Measurements from ENCODE around the gene MEIS1. TPM values are rescaled to one million over a fixed set of nuclear protein-coding genes. Genes with fewer than 3 reads are reported as not detected.

The MEIS1 gene
- total and polyA plus RNA-seq, 2 donors (not counting 3 experiments of a cell fraction or from before 2014, with no cell fraction given) = 10.0 to 26.5 TPM

DNA sequence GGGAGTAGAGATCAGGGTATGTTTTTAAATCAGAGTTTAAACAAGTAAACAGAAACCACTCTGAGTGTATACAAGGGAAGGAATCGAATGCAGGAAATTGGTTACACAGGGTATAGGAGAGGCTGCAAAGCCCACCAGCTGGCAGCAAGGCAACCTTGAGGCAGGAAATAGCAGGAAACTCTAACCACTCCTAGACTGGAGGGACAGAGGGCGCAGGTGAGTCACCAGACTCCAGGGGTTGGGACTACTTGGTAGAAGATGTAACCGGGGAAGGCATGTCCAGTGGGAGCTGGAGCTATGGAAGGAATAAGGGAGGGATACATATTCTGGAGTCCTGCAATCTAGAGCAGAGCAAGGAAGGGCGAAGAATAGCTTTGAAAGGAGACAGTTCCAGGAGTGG is 152.3 kb downstream of the MEIS1 start:
- Histone ChIP-seq H3K9me3 (replicated peaks; ENCODE audit: control insufficient read depth, insufficient read depth, low read length) (no peaks in the 10 kb centered on the region), H3K4me3 (replicated peaks in 1 of 3; ENCODE audit: insufficient read depth in 1 of 3, low read depth in 1 of 3, low read length in 3 of 3) (no peak overlapping the region), H3K9me1 (replicated peaks; ENCODE audit: control insufficient read depth, extremely low read depth, insufficient read depth, low read length) (no peaks in the 10 kb centered on the region), H3K9ac (replicated peaks; ENCODE audit: extremely low read depth, insufficient read depth, low read length) (no peak overlapping the region), H4K20me1 (replicated peaks; ENCODE audit: control insufficient read depth, extremely low read depth, insufficient read depth, low read length) (peaks cover 2% of the 10 kb centered on the region), H2AFZ (ENCODE audit: low read depth, low read length) (no peak overlapping the region), H3K27me3 (ENCODE audit: control insufficient read depth in 2 of 2, insufficient read depth in 2 of 2, low read length in 2 of 2) (peaks cover 23 to 51% of the 10 kb centered on the region in 2 experiments), H3K4me1 (ENCODE audit: control insufficient read depth, extremely low read depth, insufficient read depth, low read length) (no peaks in the 10 kb centered on the region), H3K27ac (ENCODE audit: insufficient read depth, low read depth, low read length) (no peak overlapping the region), H3K36me3 (ENCODE audit: control insufficient read depth in 2 of 2, extremely low read depth in 1 of 2, insufficient read depth in 2 of 2, low read length in 2 of 2) (no peaks in the 10 kb centered on the region), H3K4me2 (ENCODE audit: insufficient read depth, low read length) (no peak overlapping the region), H3K79me2 (ENCODE audit: control insufficient read depth, insufficient read depth, low read length) (no peaks in the 10 kb centered on the region)
- intact Hi-C loops (cut with micrococcal nuclease) (loop anchor here (10.0 kb wide), 1 partner anchor 978 kb away; no protein-coding TSS in a partner anchor), dilution Hi-C loops (cut with MboI; ENCODE audit: extremely low pct_ligation_motif_present, low sequenced_read_pairs) (no loop called here)
- DNase-seq (ENCODE audit: low read depth, low spot score) = no peak
- FAIRE-seq = no peak
- POLR2A ChIA-PET = no interaction called here
- no peak for TF ChIP-seq POLR2AphosphoS5 (IDR thresholded peaks at IDR 0.05; ENCODE audit: insufficient read depth, low read depth, low read length)
- TF ChIP-seq GATA2 (IDR thresholded peaks at IDR 0.05; ENCODE audit: insufficient read depth, insufficient read length, low read depth, low read length) = no peak
- TF ChIP-seq FOS (IDR thresholded peaks at IDR 0.05; ENCODE audit: borderline replicate concordance, insufficient read depth, low read length) = no peak
- TF ChIP-seq JUN (IDR thresholded peaks at IDR 0.05; ENCODE audit: borderline replicate concordance, insufficient read depth, insufficient read length, low read depth) = no peak
- no peak for TF ChIP-seq MYC (IDR thresholded peaks at IDR 0.05; ENCODE audit: low read depth, low read length)
- TF ChIP-seq, protein P1, sequence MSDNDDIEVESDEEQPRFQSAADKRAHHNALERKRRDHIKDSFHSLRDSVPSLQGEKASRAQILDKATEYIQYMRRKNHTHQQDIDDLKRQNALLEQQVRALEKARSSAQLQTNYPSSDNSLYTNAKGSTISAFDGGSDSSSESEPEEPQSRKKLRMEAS (IDR thresholded peaks at IDR 0.05; ENCODE audit: insufficient read depth, insufficient read length) = no peak
- TF ChIP-seq EZH2 (IDR thresholded peaks at IDR 0.05; ENCODE audit: borderline replicate concordance, low read depth, low read length, severe bottlenecking) = no peak
- TF ChIP-seq, protein P2, sequence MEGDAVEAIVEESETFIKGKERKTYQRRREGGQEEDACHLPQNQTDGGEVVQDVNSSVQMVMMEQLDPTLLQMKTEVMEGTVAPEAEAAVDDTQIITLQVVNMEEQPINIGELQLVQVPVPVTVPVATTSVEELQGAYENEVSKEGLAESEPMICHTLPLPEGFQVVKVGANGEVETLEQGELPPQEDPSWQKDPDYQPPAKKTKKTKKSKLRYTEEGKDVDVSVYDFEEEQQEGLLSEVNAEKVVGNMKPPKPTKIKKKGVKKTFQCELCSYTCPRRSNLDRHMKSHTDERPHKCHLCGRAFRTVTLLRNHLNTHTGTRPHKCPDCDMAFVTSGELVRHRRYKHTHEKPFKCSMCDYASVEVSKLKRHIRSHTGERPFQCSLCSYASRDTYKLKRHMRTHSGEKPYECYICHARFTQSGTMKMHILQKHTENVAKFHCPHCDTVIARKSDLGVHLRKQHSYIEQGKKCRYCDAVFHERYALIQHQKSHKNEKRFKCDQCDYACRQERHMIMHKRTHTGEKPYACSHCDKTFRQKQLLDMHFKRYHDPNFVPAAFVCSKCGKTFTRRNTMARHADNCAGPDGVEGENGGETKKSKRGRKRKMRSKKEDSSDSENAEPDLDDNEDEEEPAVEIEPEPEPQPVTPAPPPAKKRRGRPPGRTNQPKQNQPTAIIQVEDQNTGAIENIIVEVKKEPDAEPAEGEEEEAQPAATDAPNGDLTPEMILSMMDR (IDR thresholded peaks at IDR 0.05; ENCODE audit: extremely low read depth in 1 of 2, insufficient read depth in 1 of 2, low read depth in 1 of 2, low read length in 2 of 2) = no peak
- TF ChIP-seq POLR2A (IDR thresholded peaks at IDR 0.05; ENCODE audit: low read depth, low read length) = no peak
- CTCF ChIA-PET = interaction anchor here (0.8 to 1.2 kb wide), 4 partner anchors 19 to 1117 kb away, joined by 3 to 4 read pairs (median 4); no protein-coding TSS in a partner anchor
- no TSS peak for BruUV-seq (replicated peaks)

Measured in endothelial cell of umbilical vein (primary cell).